AG04450 (cell line): Measurements from ENCODE around the gene TBCD. TPM values are rescaled to one million over a fixed set of nuclear protein-coding genes. Genes with fewer than 3 reads are reported as not detected.

Experiments
- CTCF ChIA-PET: fragments of 300-600, 350-600 bp; formaldehyde crosslinking; extraction: SDS; loops from one replicate; lab custom pipeline; 2022; ENCODE audit warnings: antibody characterized with exemption, inconsistent platforms; lab: Charles Lee
- POLR2A ChIA-PET: fragments of 350-600 bp; formaldehyde crosslinking; extraction: SDS; loops from one replicate; lab custom pipeline; 2021; ENCODE audit warnings: antibody characterized with exemption, inconsistent platforms; lab: Yijun Ruan, JAX
- DNase-seq: peaks from one replicate; pipeline ENCODE4 v3.0.0-alpha.2; 2011; ENCODE audit warnings: low read depth, low spot score
- H3K27ac ChIP-seq: one replicate; pipeline ENCODE4 v1.5.1; 2012; ENCODE audit warnings: low read depth, low read length, control low read depth
- H3K27me3 ChIP-seq: one replicate; pipeline ENCODE4 v1.6.0; 2012; ENCODE audit warnings: low read length; ENCODE audit not compliant: control insufficient read depth, insufficient read depth
- H3K4me3 ChIP-seq: 2 replicates; pipeline ENCODE4 v1.5.1; 2011; ENCODE audit warnings: mild to moderate bottlenecking, low read depth, low read length, control low read depth
- H3K9me3 ChIP-seq: 2 replicates; pipeline ENCODE4 v1.5.1; 2012; ENCODE audit warnings: low read length; ENCODE audit not compliant: control insufficient read depth, insufficient read depth
- CTCF ChIP-seq: IDR thresholded peaks from 2 replicates; pipeline ENCODE4 v1.5.1; 2011; ENCODE audit warnings: low read depth, low read length, control low read depth, inconsistent platforms
- polyA plus RNA-seq: library from polyadenylated mRNA; depleted of rRNA; stranded (reverse); fragments of >200 nt; gene quantifications from 2 replicates; pipeline ENCODE4 v1.2.3, GENCODE V29; 2011

TBCD gene
- polyA plus RNA-seq, 1 experiment: 28.5 TPM

GRCh38 chr17:82970818-82971590 is 219.1 kb downstream of the TBCD start:
- TF ChIP-seq CTCF: no peak
- no peak overlapping the region for H3K27ac ChIP-seq
- ChIA-PET POLR2A (no interaction called here), CTCF (no interaction called here)
- H3K4me3 ChIP-seq: no peak overlapping the region
- no peak for DNase-seq
- no peaks in the 10 kb centered on the region for H3K27me3 ChIP-seq
- peaks cover 21% of the 10 kb centered on the region for H3K9me3 ChIP-seq

- no peak for DNase-seq
- ChIA-PET POLR2A (no interaction called here), CTCF (interaction anchor here (0.7 kb wide), 1 partner anchor 9 kb away, joined by 3 read pairs; no protein-coding TSS in a partner anchor)
- TF ChIP-seq CTCF: no peak
- no peak overlapping the region for H3K4me3 ChIP-seq
- peaks cover 21% of the 10 kb centered on the region for H3K9me3 ChIP-seq
- no peaks in the 10 kb centered on the region for H3K27me3 ChIP-seq
- no peak overlapping the region for H3K27ac ChIP-seq
Observed at GRCh38 chr17:82972836-82973372, 221.0 kb downstream of the TBCD start.

GRCh38 chr17:82973456-82974135 is 221.7 kb downstream of the TBCD start:
- Histone ChIP-seq H3K27ac (no peak overlapping the region), H3K27me3 (no peaks in the 10 kb centered on the region), H3K9me3 (peaks cover 21% of the 10 kb centered on the region), H3K4me3 (no peak overlapping the region)
- no peak for TF ChIP-seq CTCF
- no peak for DNase-seq
- ChIA-PET POLR2A (no interaction called here), CTCF (interaction anchor here (0.7 kb wide), 1 partner anchor 10 kb away, joined by 3 read pairs; no protein-coding TSS in a partner anchor)

- TF ChIP-seq CTCF: no peak
- Histone ChIP-seq H3K27me3 (no peaks in the 10 kb centered on the region), H3K4me3 (no peak overlapping the region), H3K9me3 (peaks cover 21% of the 10 kb centered on the region), H3K27ac (no peak overlapping the region)
- DNase-seq: no peak
- ChIA-PET POLR2A (no interaction called here), CTCF (no interaction called here)
Observed at GRCh38 chr17:82974136-82974952, 222.5 kb downstream of the TBCD start.
